ENCODE measurements around the gene SALL3. TPM values are rescaled to one million over a fixed set of nuclear protein-coding genes. Genes with fewer than 3 reads are reported as not detected.

The SALL3 gene
- total and polyA plus RNA-seq, 2 of the 8 experiments (the other 6 are each of a cell fraction or from before 2014, with no cell fraction given): 10.5 to 46.4 TPM

- no peak for TF ChIP-seq KDM4A (IDR thresholded peaks at IDR 0.05; ENCODE audit: low read depth, low read length, severe bottlenecking)
- no peak for TF ChIP-seq YY1 (IDR thresholded peaks at IDR 0.05; ENCODE audit: low read depth, low read length)
- no peak for TF ChIP-seq SP1 (IDR thresholded peaks at IDR 0.05; ENCODE audit: low read depth, low read length)
- no peak for TF ChIP-seq JUN (IDR thresholded peaks at IDR 0.05; ENCODE audit: low read depth, low read length)
Observed at GRCh38 chr18:78991446-78991845, 11.8 kb downstream of the SALL3 start (continued).

Measured in H1 (cell line).